Naive thymus-derived CD4-positive, alpha-beta T cell (primary cell): ENCODE measurements around the gene PRPF4. TPM values are rescaled to one million over a fixed set of nuclear protein-coding genes. Genes with fewer than 3 reads are reported as not detected.
"Not testable (repeated sequence)": the region's sequence is repeated elsewhere in the genome, so short reads cannot be mapped to it uniquely, and the experiment has no call there.

Source experiments
- ATAC-seq: fragments of 150-1000 bp; cut with Tn5 transposase; 2 replicates; pipeline ENCODE4 v1.10.0; 2021; ENCODE audit warnings: mild to moderate bottlenecking, moderate library complexity
- CTCF ChIA-PET: fragments of 350-600 bp; sonication (Branson Sonifier 250); formaldehyde crosslinking; loops from one replicate; lab custom pipeline; 2021; ENCODE audit warnings: antibody characterized with exemption; lab: Charles Lee
- POLR2A ChIA-PET: fragments of 350-600 bp; sonication (Branson Sonifier 250); formaldehyde crosslinking; loops from one replicate; lab custom pipeline; 2021; ENCODE audit warnings: antibody characterized with exemption, inconsistent platforms; lab: Charles Lee
- DNase-seq, 9 donors: peaks; one replicate each; pipeline versions ENCODE4 v3.0.0 to v3.0.0-alpha.2; 2020 to 2022; ENCODE audit warnings: mixed read lengths in 1 of 9
- H3K27ac ChIP-seq: one replicate; pipeline ENCODE4 v1.7.0; 2013; ENCODE audit warnings: mild to moderate bottlenecking, low read depth, low read length, moderate library complexity
- H3K27me3 ChIP-seq, 2 donors: one replicate each; pipeline ENCODE4 v1.7.0; 2013; ENCODE audit warnings: low read length in 2 of 2, mild to moderate bottlenecking in 2 of 2, moderate library complexity in 2 of 2; ENCODE audit not compliant: control insufficient read depth in 2 of 2, insufficient read depth in 2 of 2
- H3K36me3 ChIP-seq, 3 experiments: 1 replicate in 2 of 3; 2 replicates in 1 of 3; pipeline ENCODE4 v1.7.0; 2013; ENCODE audit warnings: low read length in 3 of 3, mild to moderate bottlenecking in 3 of 3, moderate library complexity in 1 of 3; ENCODE audit not compliant: insufficient read depth in 3 of 3, control insufficient read depth in 2 of 3
- H3K4me1 ChIP-seq, 2 donors: one replicate each; pipeline ENCODE4 v1.7.0; 2013; ENCODE audit warnings: low read length in 2 of 2, mild to moderate bottlenecking in 2 of 2, moderate library complexity in 1 of 2; ENCODE audit not compliant: control insufficient read depth in 2 of 2, insufficient read depth in 2 of 2
- H3K4me3 ChIP-seq: 2 replicates; pipeline ENCODE4 v1.7.0; 2013; ENCODE audit warnings: mild to moderate bottlenecking, low read length
- H3K9me3 ChIP-seq, 3 experiments: 1 replicate in 2 of 3; 2 replicates in 1 of 3; pipeline ENCODE4 v1.7.0; 2013; ENCODE audit warnings: low read length in 3 of 3; ENCODE audit not compliant: control insufficient read depth in 2 of 3
- H3K27ac Mint-ChIP-seq, 9 donors: one replicate each; pipeline ENCODE4 v1.8.0; 2020 to 2022; ENCODE audit warnings: mixed read lengths in 9 of 9, mild to moderate bottlenecking in 8 of 9, moderate library complexity in 5 of 9, inconsistent platforms in 2 of 9
- H3K27me3 Mint-ChIP-seq, 5 donors: one replicate each; pipeline ENCODE4 v1.8.0; 2021 to 2022; ENCODE audit warnings: mixed read lengths in 5 of 5, mild to moderate bottlenecking in 1 of 5
- H3K36me3 Mint-ChIP-seq, 5 donors: one replicate each; pipeline ENCODE4 v1.8.0; 2020 to 2022; ENCODE audit warnings: mixed read lengths in 5 of 5, mild to moderate bottlenecking in 3 of 5, inconsistent platforms in 1 of 5
- H3K4me1 Mint-ChIP-seq, 7 donors: one replicate each; pipeline ENCODE4 v1.8.0; 2020 to 2022; ENCODE audit warnings: mixed read lengths in 7 of 7, mild to moderate bottlenecking in 3 of 7, inconsistent platforms in 1 of 7
- H3K4me3 Mint-ChIP-seq, 10 donors: one replicate each; pipeline ENCODE4 v1.8.0; 2020 to 2022; ENCODE audit warnings: mild to moderate bottlenecking in 10 of 10, mixed read lengths in 10 of 10, moderate library complexity in 6 of 10, inconsistent platforms in 2 of 10
- H3K9me3 Mint-ChIP-seq, 11 donors: one replicate each; pipeline ENCODE4 v1.8.0; 2020 to 2022; ENCODE audit warnings: mixed read lengths in 11 of 11, mild to moderate bottlenecking in 4 of 11, inconsistent platforms in 1 of 11, moderate library complexity in 1 of 11
- intact Hi-C, 2 donors: fragments of 100-400 bp; cut with micrococcal nuclease; formaldehyde crosslinking; loops; one replicate each; pipeline ENCODE4 v1.15.1; 2023
- polyA plus RNA-seq, 2 donors: library from polyadenylated mRNA; unstranded; fragments of 300-500 nt; fragmentation: Illumina TruSeq; gene quantifications; one replicate each; pipeline ENCODE4 v1.2.3, GENCODE V29; 2021
- total RNA-seq, 6 experiments: library from RNA in 5 of 6; stranded (reverse) in 5 of 6; gene quantifications; 1 replicate in 5 of 6; 2 replicates in 1 of 6; pipeline ENCODE4 v1.2.3 and lab custom pipeline; 2021 to 2026

PRPF4 gene
- 10 to 100 TPM; 17.4 to 36.9 (median 22.0) TPM for total RNA-seq
- polyA plus RNA-seq = 10 to 100 TPM; 19.7 to 29.6 TPM
- total RNA-seq (lab: John Stamatoyannopoulos, UW) = 42.7 reads per million, percentile 68 among the genes with 10 or more reads in this experiment

- H3K27ac ChIP-seq = peak within 1 kb of the TSS; percentile 98
- peak; percentile 97 for ATAC-seq
- no peaks in the 10 kb centered on the region for H3K27me3 ChIP-seq
- no peak within 1 kb of the TSS for H3K27ac Mint-ChIP-seq
- peak; percentile 85 to 95 (median 93) for DNase-seq
- CTCF ChIA-PET = interaction anchor here (0.7 to 4.4 kb wide), 19 partner anchors 12 to 383 kb away, joined by 3 to 48 read pairs (median 5); partner anchors contain the start of genes ALAD, C9orf43, POLE3 and WDR31
- POLR2A ChIA-PET = interaction anchor here (0.6 to 4.7 kb wide), 11 partner anchors 7 to 1645 kb away, joined by 3 to 29 read pairs (median 3); partner anchors contain the start of genes ALAD, BSPRY, C9orf43 and DNAJC25
- H3K4me1 ChIP-seq = peaks cover 8 to 16% of the 10 kb centered on the region in 2 donors
- peak within 1 kb of the TSS; percentile 87 for H3K4me3 ChIP-seq
- peaks cover 0 to 2% (median 0%) of the 10 kb centered on the region in 11 donors for H3K9me3 Mint-ChIP-seq
- peaks cover 16 to 50% (median 30%) of the 10 kb centered on the region in 3 experiments for H3K36me3 ChIP-seq
- no peaks in the 10 kb centered on the region for H3K27me3 Mint-ChIP-seq
- H3K36me3 Mint-ChIP-seq = peaks cover 17 to 41% (median 29%) of the 10 kb centered on the region in 5 donors
- intact Hi-C loops = loop anchor here (1.0 to 2.0 kb wide), 17 partner anchors 54 to 1793 kb away; partner anchors contain the start of genes ALAD (in 2 of the 2), C9orf43 (in 2 of the 2), FKBP15 (in 2 of the 2) and POLE3 (in 2 of the 2)
- H3K4me1 Mint-ChIP-seq = peaks cover 13 to 42% (median 34%) of the 10 kb centered on the region in 7 donors
- H3K9me3 ChIP-seq = no peaks in the 10 kb centered on the region
- H3K4me3 Mint-ChIP-seq = no peak within 1 kb of the TSS
Measured at GRCh38 chr9:113275157-113276131, at the start of gene PRPF4, which contains the start of gene CDC26. Gene PRPF4, plus strand, starts transcription at chr9:113275658. Its CDS starts 86 bp downstream, at chr9:113275744. Gene CDC26, minus strand, starts transcription at chr9:113275572. Its CDS starts 3,065 bp downstream, at chr9:113272507.

GRCh38 chr9:113227436-113227835 lies 48.0 kb upstream of the PRPF4 start:
- DNase-seq (no peak), ATAC-seq (no peak)
- H3K9me3 Mint-ChIP-seq = no peaks in the 10 kb centered on the region
- no peaks in the 10 kb centered on the region for H3K27me3 Mint-ChIP-seq
- Histone ChIP-seq H3K9me3 (no peaks in the 10 kb centered on the region), H3K27me3 (no peaks in the 10 kb centered on the region), H3K27ac (no peak overlapping the region), H3K4me3 (no peak overlapping the region), H3K4me1 (peaks cover 0 to 5% of the 10 kb centered on the region in 2 donors), H3K36me3 (no peaks in the 10 kb centered on the region)
- H3K27ac Mint-ChIP-seq = peak overlapping the region in 2 of 9 donors; percentile 76 to 89
- H3K4me1 Mint-ChIP-seq = peaks cover 8 to 42% (median 29%) of the 10 kb centered on the region in 7 donors
- ChIA-PET CTCF (no interaction called here), POLR2A (no interaction called here)
- intact Hi-C loops = loop anchor here in 1 of 2 donors (10.0 kb wide), 2 partner anchors 1053 to 1157 kb away; partner anchors contain the start of genes AKNA and SUSD1
- peaks cover 0 to 5% (median 4%) of the 10 kb centered on the region in 5 donors for H3K36me3 Mint-ChIP-seq
- H3K4me3 Mint-ChIP-seq = no peak overlapping the region

- H3K27ac ChIP-seq = no peak overlapping the region
- intact Hi-C loops = loop anchor here in 1 of 2 donors (10.0 kb wide), 2 partner anchors 1053 to 1157 kb away; partner anchors contain the start of genes AKNA and SUSD1
- Mint-ChIP-seq H3K27me3 (no peaks in the 10 kb centered on the region), H3K27ac (peak overlapping the region in 6 of 9 donors; percentile 76 to 91 (median 80)), H3K36me3 (peaks cover 0 to 5% (median 4%) of the 10 kb centered on the region in 5 donors), H3K4me3 (peak overlapping the region in 4 of 10 donors; percentile 14 to 28 (median 17)), H3K9me3 (no peaks in the 10 kb centered on the region), H3K4me1 (peaks cover 13 to 42% (median 29%) of the 10 kb centered on the region in 7 donors)
- no peaks in the 10 kb centered on the region for H3K27me3 ChIP-seq
- peaks cover 8 to 9% of the 10 kb centered on the region in 2 donors for H3K4me1 ChIP-seq
- no peaks in the 10 kb centered on the region for H3K9me3 ChIP-seq
- peak; percentile 78 for ATAC-seq
- H3K36me3 ChIP-seq = no peaks in the 10 kb centered on the region
- ChIA-PET POLR2A (interaction anchor here (0.8 kb wide), 1 partner anchor 1110 kb away, joined by 5 read pairs; no protein-coding TSS in a partner anchor), CTCF (interaction anchor here (0.7 kb wide), 1 partner anchor 46 kb away, joined by 3 read pairs; no protein-coding TSS in a partner anchor)
- H3K4me3 ChIP-seq = no peak overlapping the region
- DNase-seq = peak in 7 of 9 donors; percentile 46 to 80 (median 70)
Measured at GRCh38 chr9:113228130-113228665, 47.3 kb upstream of the PRPF4 start.

- H3K27me3 Mint-ChIP-seq = no peaks in the 10 kb centered on the region
- H3K4me3 ChIP-seq = no peak overlapping the region
- peaks cover 0 to 12% (median 3%) of the 10 kb centered on the region in 5 donors for H3K36me3 Mint-ChIP-seq
- H3K27ac ChIP-seq = no peak overlapping the region
- peak overlapping the region in 1 of 10 donors; percentile 76 for H3K4me3 Mint-ChIP-seq
- no peak for ATAC-seq
- H3K36me3 ChIP-seq = no peaks in the 10 kb centered on the region
- CTCF ChIA-PET = no interaction called here
- no peak for DNase-seq
- no peaks in the 10 kb centered on the region for H3K9me3 ChIP-seq
- H3K4me1 ChIP-seq = peaks cover 11 to 13% of the 10 kb centered on the region in 2 donors
- peaks cover 15 to 41% (median 29%) of the 10 kb centered on the region in 7 donors for H3K4me1 Mint-ChIP-seq
- POLR2A ChIA-PET = no interaction called here
- no peaks in the 10 kb centered on the region for H3K27me3 ChIP-seq
- intact Hi-C loops = no loop called here
- H3K27ac Mint-ChIP-seq = peak overlapping the region in 3 of 9 donors; percentile 57 to 89 (median 81)
- no peaks in the 10 kb centered on the region for H3K9me3 Mint-ChIP-seq
Measured at GRCh38 chr9:113231701-113232100, 43.8 kb upstream of the PRPF4 start.

GRCh38 chr9:113235701-113236255 lies 39.7 kb upstream of the PRPF4 start:
- H3K36me3 ChIP-seq, H3K27me3 ChIP-seq, H3K9me3 ChIP-seq, intact Hi-C loops, POLR2A ChIA-PET, DNase-seq, H3K4me3 Mint-ChIP-seq, H3K4me3 ChIP-seq, H3K27ac ChIP-seq, CTCF ChIA-PET, H3K36me3 Mint-ChIP-seq, H3K9me3 Mint-ChIP-seq, H3K27me3 Mint-ChIP-seq, H3K27ac Mint-ChIP-seq, ATAC-seq: not testable (repeated sequence)
- peaks cover 8 to 33% (median 19%) of the 10 kb centered on the region in 7 donors for H3K4me1 Mint-ChIP-seq
- peaks cover 9 to 13% of the 10 kb centered on the region in 2 donors for H3K4me1 ChIP-seq
